Left cardiac atrium (tissue), 4 donors: ENCODE results near the gene BTF3. TPM values are rescaled to one million over a fixed set of nuclear protein-coding genes. Genes with fewer than 3 reads are reported as not detected.
"Not testable (repeated sequence)": the region's sequence is repeated elsewhere in the genome, so short reads cannot be mapped to it uniquely, and the experiment has no call there.

Experiments used
- ATAC-seq, 2 donors: fragments of 200-7000 bp; cut with Tn5 transposase; one replicate each; pipeline ENCODE4 v1.9.1; 2020; ENCODE audit warnings: mild to moderate bottlenecking in 2 of 2, moderate library complexity in 2 of 2
- DNase-seq: peaks from one replicate; pipeline ENCODE4 v3.0.0-alpha.2; 2020
- intact Hi-C, 2 donors: fragments of 100-400 bp; cut with DNase I; formaldehyde crosslinking; loops; one replicate each; pipeline versions ENCODE4 v1.14.1 to v1.15.1; 2022 to 2023
- total RNA-seq, 2 donors: library from RNA; stranded (reverse); fragmentation: NEBNext Ultra II Directional; extraction: Animal tissue kit (Norgen Biotek cat#: 25700); gene quantifications; one replicate each; pipeline ENCODE4 v1.2.1, GENCODE V29; 2021
- donor health status: DM: no; HTN: yes; CAD: no.
- donor health status: DM: no; HTN: yes; CAD: no; lungs with severe emphysema.
- donor health status: DM: yes; HTN: yes; CAD: no.
- donor health status: Dilated cardiomyopathy.

Gene BTF3
- total RNA-seq, 2 donors from 2014 or later, result 357 to 364 TPM

DNA sequence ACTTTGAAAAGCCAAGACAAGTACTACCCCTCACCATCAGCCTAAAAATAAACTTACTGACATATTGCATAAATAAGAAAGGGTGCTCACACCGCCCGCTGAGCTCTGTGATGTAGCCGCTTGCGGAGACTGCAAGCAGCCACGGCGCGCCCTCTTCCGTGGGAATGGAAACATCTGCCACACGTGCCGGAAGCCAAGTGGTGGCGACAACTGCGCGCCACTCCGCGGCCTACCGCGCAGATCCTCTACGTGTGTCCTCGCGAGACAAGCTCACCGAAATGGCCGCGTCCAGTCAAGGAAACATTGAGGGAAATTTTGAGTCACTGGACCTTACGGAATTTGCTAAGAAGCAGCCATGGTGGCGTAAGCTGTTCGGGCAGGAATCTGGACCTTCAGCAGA lies 10.3 kb downstream of the BTF3 start:
- ATAC-seq, result peak in 1 of 2 donors; percentile 21
- DNase-seq, intact Hi-C loops: not testable (repeated sequence)

DNA sequence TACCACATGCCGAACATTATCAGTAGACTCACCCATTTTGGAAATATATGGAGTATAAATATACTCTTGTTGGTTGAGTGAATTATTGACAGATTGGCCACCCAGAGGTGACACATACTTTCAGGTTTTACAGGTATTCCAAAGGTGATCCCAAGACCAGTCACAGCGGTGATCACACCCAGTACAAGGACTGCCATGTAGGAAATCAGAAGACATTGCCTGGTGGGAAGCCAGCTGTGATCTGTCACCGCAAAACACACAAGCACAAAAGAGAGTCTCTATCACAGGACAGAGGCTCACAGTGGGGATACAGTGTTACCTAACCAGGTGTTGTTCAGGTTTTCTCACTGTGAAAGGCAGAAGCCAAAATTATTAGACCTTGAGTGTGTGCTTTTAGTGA lies 15.8 kb downstream of the BTF3 start:
- ATAC-seq, result no peak
- intact Hi-C loops, result no loop called here
- no peak for DNase-seq

DNA sequence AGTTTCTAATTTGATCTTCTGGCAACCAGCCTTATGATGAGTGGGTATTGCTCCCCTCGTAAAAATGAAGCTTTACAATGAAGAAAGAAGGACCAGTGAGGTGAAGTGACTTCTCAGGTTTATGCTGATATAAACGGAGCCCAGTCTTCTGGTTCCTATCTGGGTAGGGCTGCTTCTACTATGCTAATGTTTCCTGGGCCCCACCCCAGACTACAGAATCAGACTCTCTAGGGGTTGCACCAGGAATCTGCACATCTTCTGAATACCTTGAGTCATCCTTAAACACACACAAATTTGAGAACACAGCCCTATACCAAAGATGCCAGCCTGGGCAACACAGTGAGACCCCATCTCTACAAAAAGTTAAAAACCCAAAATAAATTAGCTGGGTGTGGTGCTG lies 16.2 kb downstream of the BTF3 start:
- DNase-seq, result no peak
- intact Hi-C loops, result no loop called here
- no peak for ATAC-seq

DNA sequence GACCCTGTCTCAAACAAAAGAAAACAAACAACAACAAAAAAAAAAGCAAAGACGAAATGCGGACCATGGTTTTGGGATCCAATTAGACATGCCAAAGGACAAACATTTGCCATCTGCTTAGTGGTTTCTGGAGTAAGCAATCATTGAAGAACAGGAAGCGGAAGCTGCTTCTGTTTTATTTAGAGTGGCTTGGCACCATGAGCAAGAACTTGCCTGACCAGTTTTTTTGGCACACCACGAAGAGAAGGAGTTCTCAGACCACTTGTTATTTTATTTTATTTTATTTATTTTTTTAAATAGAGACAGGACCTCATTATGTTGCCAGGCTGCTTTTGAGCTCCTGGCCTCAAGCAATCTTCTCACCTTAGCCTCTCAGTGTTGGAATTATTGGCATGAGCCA lies 17.0 kb downstream of the BTF3 start:
- intact Hi-C loops, result no loop called here
- ATAC-seq (no peak), DNase-seq (no peak)

DNA sequence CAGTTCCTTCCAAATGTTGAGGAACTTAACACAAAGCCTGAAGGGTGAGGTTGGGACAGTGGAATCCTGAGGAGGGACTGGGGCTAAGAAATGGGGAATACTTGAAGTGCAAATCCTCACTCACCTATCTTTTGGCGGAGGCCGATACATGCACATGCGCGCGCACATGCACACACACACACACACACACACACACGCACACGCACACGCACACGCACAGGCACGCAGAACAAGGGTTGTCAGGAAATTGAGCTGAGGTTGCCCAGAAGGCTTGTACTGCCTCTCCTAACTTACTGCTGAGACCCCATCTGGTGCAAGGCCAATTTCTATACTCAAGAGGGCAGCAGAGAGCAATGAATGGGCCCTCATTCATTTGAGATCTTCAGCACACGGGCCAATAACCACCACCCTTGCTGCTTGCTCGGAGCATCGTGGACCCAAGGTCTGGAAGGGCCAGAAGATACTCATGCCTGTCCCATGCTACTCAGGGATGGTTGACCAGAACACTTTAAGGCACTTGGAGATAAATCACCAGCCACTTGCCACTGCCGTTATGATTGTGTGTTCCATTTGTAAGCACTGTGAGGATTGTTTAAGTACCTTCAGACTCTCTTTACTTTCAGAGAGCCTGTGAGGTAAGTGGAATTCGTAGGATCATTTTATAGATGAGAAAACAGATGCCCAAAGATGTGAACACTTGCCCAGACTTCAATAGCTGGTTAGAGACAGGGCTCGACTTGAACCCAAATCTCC lies 21.5 kb downstream of the BTF3 start:
- DNase-seq (peak; percentile 44), ATAC-seq (peak; percentile 88 to 93)
- intact Hi-C loops, result loop anchor here in 1 of 2 donors (1.0 kb wide), 1 partner anchor 18 kb away; no protein-coding TSS in a partner anchor

DNA sequence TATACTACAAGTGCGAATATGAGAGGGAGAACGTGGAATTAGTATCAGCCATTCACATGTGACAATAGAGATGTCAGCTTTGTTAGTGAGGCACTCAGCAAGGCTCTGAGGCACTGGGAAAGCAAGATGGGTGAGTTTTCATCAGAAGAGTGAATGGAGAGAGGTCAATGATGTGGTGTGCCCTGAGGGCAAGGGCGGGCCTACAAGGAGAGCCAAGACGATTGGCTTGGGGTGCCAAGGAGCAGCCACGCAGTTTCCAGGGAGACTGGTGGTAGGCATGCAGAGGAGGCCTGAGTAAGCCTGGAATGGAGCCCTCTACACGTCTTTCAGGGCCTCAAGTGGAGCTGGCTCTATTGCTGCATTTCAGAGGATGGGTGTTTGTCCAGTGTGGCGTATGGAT lies 24.7 kb downstream of the BTF3 start:
- ATAC-seq (no peak), DNase-seq (no peak)
- intact Hi-C loops, result no loop called here

DNA sequence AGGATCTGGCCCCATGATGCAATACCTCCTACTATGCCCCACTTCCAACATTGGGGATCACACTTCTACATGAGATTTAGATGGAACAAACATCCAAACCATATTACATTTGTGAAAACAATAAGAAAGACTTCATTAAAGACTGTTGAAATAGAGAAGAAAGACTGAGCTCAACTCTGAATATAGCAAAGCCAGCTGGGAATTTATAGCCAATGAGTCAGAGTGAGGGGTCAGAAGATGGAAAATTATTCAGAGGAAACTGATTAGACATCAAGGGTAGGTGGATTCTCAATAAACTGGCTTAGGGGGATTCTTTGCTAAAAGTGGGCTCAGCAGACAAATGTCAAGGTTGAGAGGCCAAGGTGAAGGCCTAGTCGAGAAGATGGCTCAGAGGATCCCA lies 25.6 kb downstream of the BTF3 start:
- DNase-seq, result no peak
- intact Hi-C loops, result no loop called here
- no peak for ATAC-seq

DNA sequence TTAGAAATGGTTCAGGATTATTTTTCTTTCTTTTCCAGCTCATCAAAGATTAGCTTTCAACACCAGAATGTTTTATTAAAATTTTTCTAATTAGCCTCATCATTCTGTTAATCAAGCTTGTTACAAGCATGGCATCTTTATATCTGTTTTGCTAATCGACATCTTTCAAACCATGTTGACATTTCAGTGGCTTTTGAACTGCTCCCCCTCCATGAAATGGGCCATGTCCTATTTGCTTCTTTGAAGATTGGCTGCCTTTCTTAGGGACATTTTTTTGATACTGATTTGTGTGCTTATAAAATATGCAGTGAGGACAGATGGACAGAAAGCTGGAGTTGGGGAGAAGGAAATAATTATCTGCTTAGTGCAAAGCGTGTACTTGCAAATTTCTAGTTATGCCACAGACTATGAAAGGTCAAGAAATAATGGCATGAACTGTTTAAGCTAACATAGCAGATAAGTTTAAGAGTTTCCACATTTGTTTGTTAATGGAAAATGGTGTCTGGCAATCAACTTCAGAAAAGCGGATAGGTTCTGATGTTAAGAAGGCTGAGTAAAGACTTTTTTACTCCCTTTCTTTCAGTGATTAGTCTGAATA lies 27.5 kb downstream of the BTF3 start:
- DNase-seq (no peak), ATAC-seq (no peak)
- intact Hi-C loops, result no loop called here

DNA sequence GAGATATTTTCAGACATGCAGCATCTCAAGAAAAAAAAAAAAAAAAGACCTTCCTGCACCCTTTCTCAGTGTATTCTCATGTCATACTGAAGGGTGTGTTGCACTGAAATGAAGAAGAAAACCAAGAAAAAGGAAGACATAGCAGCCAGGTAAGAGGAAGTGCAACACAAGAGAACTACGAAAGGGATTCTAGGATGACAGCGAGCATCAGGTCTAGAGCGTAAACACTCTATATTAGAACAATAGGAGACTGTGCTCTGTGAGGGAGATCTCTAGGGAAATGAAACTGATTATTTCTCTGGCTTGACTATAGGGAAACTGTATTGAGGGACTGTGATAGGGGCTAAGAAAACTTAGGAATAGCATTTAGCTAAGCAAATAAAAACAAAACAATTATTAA lies 30.0 kb downstream of the BTF3 start:
- DNase-seq, result no peak
- ATAC-seq, result no peak
- intact Hi-C loops, result no loop called here

DNA sequence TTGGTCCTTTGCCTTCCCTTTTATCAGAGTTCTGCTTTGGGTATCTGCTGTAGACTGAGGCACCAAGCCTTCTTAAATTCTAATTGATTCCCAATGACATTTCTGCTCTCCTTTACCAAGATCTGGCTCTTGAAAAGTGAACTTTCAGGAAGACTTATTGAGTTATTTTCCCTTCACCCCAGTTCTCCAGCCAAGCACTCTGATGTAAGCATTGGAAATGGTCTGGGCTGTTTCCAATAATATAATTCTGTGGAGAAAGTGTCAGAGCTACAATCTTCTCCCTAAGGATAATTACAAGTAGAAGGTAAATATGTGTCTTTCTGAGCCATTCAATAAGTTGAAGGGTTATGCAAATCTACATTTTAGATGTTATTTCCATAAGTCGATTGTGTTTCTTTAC lies 30.8 kb downstream of the BTF3 start:
- no peak for DNase-seq
- no peak for ATAC-seq

DNA sequence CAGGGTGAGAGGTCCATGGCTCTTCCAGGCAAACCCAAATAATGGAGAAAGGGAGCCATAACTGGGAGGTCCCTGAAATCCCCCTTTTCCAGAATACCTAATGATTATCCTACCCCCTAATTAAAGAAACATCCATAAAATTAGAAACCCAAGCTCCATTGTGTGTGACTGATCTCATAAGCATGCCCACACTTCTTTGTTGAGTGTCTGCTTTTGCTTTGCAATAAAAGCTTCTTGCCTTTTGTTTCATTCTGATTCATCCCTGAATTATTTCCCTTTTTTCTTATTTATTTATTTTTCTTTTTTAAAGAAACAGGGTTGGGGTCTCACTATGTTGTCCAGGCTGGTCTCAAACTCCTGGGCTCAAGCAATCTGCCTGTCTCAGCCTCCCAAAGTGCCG lies 33.1 kb downstream of the BTF3 start:
- ATAC-seq (no peak), DNase-seq (no peak)
- intact Hi-C loops, result loop anchor here in 1 of 2 donors (10.0 kb wide), 1 partner anchor 447 kb away; no protein-coding TSS in a partner anchor

More for the DNA sequence above, 30.8 kb downstream of the BTF3 start:
- intact Hi-C loops, result no loop called here

DNA sequence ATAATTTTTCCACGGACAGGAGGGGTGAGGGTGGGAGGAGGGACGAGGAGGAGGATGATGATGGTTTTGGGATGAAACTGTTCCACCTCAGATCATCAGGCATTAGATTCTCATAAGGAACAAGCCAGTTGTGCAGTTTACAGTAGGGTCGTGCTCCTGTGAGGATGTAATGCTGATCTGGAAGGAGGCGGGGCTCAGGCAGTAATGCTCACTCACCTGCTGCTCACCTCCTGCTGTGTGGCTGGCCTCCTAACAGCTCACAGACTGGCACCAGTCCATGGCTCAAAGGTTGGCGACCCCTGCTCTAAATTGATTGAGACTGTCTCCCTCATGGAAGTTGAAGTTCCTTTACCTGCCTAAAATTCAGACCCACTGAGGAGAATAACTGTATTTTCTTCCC lies 34.0 kb downstream of the BTF3 start:
- no peak for ATAC-seq
- intact Hi-C loops, result loop anchor here in 1 of 2 donors (10.0 kb wide), 1 partner anchor 447 kb away; no protein-coding TSS in a partner anchor
- DNase-seq, result no peak

DNA sequence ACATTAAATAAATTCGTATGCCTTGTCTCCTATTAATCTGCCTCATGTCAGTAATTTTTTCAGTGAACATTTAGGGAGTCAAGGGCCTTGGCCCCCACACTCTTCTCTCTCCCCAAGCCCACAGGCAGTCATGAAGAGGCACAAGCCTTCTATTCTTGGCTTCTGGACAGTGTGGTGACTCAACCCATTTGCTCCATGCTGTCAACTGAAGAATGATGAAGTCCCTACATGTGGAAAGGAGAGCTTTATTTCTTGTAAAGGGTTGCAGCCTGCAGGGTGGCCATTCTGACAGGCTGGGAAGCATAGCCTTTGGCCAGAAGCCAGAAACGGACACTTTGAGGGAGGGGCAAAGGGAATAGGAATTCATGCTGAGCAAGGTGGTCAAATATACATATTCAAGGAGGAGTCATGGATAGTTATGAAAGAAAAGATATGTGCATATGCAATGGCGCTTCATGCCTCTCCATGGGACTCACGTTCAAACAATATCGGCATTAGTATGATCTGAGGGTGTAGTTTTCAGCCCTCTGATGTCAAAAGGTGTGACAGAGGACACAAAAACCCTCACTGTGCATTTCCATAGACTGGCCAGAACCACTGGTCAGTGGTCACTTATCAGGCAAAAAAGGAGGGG lies 35.9 kb downstream of the BTF3 start:
- intact Hi-C loops, result loop anchor here in 1 of 2 donors (10.0 kb wide), 1 partner anchor 449 kb away; no protein-coding TSS in a partner anchor
- no peak for DNase-seq

DNA sequence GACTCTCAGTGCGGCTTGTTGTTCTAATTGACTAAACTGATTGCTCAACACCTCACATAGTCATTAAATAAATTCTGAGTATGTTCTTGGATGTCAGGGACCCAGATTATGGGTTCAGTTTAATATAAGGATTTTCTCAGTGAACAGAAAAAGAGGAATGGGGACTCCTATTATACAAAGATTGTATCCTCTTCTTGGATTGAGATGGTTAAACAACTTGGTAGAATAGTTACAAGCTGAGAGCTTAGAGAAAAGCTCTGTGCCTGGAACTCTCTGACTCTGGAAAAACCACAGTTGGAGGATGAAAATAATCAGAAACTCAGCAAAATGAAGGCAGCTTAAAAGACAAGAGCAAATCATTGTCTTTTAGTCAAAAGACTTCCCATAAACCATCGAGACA lies 36.7 kb downstream of the BTF3 start:
- intact Hi-C loops, result loop anchor here in 1 of 2 donors (10.0 kb wide), 1 partner anchor 450 kb away; no protein-coding TSS in a partner anchor
- ATAC-seq, result no peak
- DNase-seq, result no peak

More for the DNA sequence above, 35.9 kb downstream of the BTF3 start:
- no peak for ATAC-seq

DNA sequence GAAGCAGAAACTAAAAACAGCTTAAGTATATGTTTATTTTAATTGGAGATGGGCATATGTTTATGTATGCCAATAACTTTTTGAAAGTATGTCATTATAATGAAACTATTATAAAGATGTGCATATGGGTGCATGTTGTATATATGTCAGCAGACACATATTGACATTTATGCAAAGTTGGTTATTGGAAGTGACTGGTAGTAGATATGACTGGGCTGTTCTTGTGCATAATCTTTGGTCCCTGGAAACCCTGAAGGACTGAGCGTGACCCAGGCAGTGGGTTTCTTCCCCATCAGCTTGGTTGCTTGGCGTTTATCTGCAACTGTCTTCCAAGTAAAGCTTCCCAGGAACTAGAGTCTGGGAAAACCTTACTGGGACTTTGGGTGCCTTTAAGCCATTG lies 41.5 kb downstream of the BTF3 start:
- DNase-seq (no peak), ATAC-seq (no peak)
- intact Hi-C loops, result loop anchor here in 1 of 2 donors (10.0 kb wide), 1 partner anchor 455 kb away; no protein-coding TSS in a partner anchor

DNA sequence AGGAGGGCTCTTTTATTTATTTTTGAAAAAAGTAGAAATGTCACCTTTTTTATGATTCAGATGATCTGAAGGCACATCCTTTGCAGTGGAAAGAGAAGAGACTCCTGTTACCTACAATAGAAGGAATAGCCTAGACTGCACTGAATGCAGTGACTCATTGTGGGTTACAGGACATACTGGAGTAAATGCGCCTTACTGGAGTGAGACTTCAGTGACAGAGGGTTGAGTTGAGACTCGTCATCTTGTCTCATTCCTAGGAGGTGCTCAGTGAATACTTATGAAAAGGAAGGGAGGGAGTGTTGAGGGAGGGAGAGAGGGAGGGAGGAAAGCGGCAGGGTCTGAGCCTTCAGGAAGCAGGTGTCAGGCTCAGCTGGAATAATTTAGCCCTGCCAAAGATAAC lies 42.0 kb downstream of the BTF3 start:
- DNase-seq, result no peak
- intact Hi-C loops, result no loop called here
- no peak for ATAC-seq

DNA sequence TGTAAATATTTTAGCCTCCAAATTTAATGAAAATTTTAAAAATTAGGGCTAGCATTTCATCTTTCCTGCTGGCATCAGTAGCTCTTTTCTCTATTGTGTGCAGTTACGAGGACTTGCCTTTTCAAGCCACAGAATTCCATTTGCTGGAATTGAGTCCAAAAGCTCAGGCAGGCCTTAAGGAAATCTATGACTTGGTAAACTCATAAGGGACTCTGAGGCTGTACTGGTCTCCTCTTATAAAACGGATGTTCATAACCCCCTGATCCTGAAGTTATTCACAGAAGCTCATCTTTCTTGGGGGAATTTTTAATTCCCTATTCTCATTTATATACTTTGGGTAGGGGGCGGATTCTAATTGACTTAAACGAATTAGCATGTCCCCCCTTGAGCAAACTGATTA lies 43.8 kb downstream of the BTF3 start:
- DNase-seq (no peak), ATAC-seq (no peak)
- intact Hi-C loops, result no loop called here

DNA sequence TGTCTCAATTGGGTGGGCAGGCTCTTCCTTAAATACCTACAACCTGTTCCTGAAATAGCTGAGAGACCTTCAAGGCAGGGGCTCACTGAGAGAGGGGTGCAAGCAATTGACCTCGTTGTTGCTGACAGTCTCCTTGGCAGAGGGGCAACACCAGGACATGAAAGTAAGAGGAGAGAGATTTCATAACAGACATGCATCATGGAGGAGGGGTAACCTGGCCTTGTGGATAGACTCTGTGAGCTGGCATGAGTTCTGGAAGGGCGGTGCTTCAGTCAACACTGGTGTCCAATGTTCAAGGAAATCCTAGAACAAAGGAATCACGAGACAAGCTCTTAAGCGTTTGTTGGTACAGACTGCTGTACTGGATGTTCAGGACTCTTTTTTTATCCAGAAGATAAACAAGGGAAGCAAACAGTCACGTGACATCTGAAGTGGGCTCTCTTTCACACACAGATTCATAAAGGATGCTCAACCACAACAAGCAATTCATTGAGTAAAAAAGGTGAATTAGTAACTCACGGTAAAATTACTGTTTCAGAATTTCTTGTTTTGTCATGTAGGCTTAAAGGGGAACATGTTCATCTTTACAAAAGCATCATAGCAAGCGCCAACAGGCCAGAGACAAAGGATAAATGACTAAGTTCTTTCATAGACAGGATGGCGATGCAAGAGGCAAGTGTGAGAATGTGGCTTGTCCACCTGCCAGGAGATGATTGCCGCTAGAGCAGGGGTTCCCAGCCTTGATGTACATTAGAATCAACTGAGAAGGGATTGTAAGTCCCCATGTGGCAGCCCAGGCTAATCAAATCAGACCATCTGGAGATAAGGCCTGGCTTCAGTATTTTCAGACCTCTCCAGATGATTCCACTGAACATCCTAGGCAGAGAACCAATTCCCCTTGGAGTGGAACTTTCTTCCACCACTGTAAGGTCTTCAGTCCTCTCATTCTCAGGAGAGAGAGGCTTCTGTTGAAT lies 46.5 kb downstream of the BTF3 start:
- ATAC-seq (peak in 1 of 2 donors; percentile 15), DNase-seq (peak; percentile 30)
- intact Hi-C loops, result no loop called here

DNA sequence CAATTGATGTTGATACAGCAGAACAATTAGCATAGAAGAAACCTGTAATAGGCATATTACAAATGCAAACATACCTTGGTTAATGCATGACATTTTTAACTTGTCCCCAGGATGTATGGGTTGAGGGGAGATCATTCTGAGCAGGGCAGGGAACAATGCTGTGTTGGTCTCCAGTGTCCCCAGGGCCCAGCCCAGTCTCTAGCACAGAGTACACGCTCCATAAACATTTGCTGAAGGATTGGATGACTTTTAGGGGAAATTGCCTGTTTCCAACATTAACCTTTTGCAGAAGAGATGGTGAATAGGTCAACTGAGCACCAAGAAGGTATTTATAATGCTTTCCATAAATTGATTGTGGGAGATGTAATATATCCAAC lies 47.1 kb downstream of the BTF3 start:
- DNase-seq, result no peak
- no peak for ATAC-seq
- intact Hi-C loops, result no loop called here
